GM12801 (cell line): ENCODE measurements around the gene KATNBL1.

ENCODE experiments used
- TF ChIP-seq, protein P1 (sequence below): IDR thresholded peaks from one replicate; pipeline ENCODE4 v1.5.1; 2011; ENCODE audit warnings: control low read depth; ENCODE audit not compliant: insufficient read length; ENCODE audit errors: extremely low read depth

Gene KATNBL1

DNA sequence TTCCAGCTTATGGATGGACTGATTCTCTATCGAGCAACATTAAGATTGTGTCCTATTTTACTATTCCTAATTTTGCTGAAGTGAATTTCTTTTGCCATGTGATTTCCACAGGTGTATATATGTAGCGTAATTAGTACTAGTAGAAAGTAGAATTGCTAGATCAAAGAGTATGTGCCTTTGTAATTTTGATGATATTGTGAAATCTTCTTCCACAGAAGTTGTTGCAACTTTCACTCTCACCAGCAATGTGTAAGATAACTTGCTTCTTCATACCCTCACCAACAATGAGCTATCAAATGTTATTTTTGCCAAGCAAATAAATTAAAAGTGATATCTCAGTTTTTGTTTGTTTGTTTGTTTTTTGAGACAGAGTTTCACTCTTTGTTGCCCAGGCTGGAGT is 102.6 kb downstream of the KATNBL1 start:
- TF ChIP-seq, protein P1, sequence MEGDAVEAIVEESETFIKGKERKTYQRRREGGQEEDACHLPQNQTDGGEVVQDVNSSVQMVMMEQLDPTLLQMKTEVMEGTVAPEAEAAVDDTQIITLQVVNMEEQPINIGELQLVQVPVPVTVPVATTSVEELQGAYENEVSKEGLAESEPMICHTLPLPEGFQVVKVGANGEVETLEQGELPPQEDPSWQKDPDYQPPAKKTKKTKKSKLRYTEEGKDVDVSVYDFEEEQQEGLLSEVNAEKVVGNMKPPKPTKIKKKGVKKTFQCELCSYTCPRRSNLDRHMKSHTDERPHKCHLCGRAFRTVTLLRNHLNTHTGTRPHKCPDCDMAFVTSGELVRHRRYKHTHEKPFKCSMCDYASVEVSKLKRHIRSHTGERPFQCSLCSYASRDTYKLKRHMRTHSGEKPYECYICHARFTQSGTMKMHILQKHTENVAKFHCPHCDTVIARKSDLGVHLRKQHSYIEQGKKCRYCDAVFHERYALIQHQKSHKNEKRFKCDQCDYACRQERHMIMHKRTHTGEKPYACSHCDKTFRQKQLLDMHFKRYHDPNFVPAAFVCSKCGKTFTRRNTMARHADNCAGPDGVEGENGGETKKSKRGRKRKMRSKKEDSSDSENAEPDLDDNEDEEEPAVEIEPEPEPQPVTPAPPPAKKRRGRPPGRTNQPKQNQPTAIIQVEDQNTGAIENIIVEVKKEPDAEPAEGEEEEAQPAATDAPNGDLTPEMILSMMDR, result no peak

DNA sequence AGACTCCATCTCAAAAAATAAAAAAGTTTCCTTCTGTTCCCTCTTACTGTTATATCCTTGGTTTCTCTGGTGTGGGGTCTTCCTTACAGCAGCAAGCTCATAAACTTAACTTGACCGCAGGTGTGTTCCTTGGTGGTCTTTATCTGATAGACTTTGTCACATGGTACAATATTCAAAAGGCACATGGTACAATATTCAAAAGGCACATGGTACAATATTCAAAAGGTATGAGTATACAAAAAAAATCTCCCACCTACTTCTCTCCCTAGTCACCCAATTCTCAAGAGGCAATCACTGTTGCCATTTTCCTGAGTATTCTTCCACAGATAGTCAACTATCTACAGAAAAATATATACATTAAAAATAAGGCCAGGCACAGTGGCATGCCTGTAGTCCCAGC is 103.5 kb downstream of the KATNBL1 start:
- TF ChIP-seq, protein P1, result no peak

DNA sequence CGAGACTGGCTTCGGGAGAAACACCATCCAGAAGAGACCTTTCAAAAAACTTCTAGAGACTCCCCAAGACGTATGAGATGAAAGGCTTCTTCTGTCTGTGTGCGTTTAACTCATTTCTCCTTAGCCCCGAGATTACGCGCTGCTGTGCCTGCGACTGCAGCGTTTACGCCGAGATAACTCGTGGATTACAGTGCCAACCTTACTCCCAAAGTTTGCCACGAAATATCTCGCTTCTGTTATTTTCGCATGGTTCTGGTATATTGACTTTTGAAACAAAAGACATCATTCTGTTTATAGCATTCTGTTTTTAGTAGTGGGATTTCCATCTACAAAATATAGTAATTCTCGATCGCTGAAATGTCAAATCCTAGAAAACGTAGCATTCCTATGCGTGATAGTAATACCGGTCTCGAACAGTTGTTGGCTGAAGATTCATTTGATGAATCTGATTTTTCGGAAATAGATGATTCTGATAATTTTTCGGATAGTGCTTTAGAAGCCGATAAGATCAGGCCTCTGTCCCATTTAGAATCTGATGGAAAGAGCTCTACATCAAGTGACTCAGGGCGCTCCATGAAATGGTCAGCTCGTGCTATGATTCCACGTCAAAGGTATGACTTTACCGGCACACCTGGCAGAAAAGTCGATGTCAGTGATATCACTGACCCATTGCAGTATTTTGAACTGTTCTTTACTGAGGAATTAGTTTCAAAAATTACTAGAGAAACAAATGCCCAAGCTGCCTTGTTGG is 107.5 kb downstream of the KATNBL1 start:
- TF ChIP-seq, protein P1, result no peak

DNA sequence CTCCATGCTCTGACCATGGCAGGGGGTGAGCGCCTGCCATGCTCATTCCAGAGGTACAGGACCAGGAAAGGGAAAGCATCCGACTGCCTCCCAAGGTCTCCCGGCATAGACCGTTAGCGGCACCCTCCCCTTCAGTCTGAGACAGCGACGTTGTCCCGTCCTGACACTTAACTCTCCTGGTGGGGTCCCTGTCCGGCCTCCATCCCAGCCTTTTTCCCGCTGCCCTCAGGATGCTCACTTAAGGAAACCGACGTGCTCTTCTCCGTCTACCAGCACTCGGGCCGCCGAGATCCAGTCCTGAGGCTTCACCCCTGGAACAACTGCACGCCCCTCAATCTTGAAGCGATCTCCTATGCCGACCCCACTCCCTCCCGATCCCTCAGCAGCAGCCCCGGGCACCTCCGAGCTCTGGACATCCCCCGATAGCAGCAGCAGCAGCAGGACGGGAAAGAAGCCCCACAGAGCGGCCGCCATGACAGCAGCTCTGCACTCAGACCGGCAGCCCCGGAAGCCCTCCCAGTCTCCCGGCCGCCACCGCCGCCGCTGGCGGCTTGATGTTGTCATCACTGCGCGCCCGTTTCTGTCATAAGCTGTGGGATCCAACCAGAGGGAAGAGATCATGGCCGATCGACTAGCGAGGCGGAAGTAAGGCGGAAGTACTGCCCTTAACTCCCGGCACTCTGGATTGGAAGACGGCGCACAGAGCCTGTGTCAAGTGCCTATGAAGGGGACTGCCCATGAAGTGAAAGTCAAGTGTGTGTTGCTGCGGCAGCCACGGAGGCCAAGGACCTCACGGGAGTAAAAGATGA is 108.3 kb downstream of the KATNBL1 start, which contains the start of the genes EMC7 and PGBD4:
TSS of gene EMC7 (minus strand) at position 497 of the 809 bp plus-strand sequence. CDS start at position 474, 23 bp downstream.
TSS of gene PGBD4 (plus strand) at position 718 of the 809 bp plus-strand sequence. CDS start 449 bp downstream, outside the sequence.
- TF ChIP-seq, protein P1, result no peak

GRCh38 chr15:34099914-34100313 is 110.0 kb downstream of the KATNBL1 start:
- TF ChIP-seq, protein P1, result no peak
